CD4-positive, alpha-beta T cell treated with Interleukin-15 for 1 hour (primary cell): Measurements from ENCODE around the gene TMED10.
A peak's percentile ranks its signal among the peaks of the same experiment; 100 is the strongest.

Experiments used
- DNase-seq: peaks from one replicate; pipeline ENCODE4 v3.0.0-alpha.2; 2020

TMED10 gene

GRCh38 chr14:75126121-75126544, 50.3 kb downstream of the TMED10 start:
- DNase-seq: peak; percentile 35

- DNase-seq: no peak
Observed at GRCh38 chr14:75125617-75126016, 50.8 kb downstream of the TMED10 start.

- peak; percentile 24 for DNase-seq
Observed at GRCh38 chr14:75123991-75124390, 52.4 kb downstream of the TMED10 start.

GRCh38 chr14:75121552-75121951, 54.9 kb downstream of the TMED10 start:
- no peak for DNase-seq

- DNase-seq: no peak
Observed at GRCh38 chr14:75120541-75121291, 55.7 kb downstream of the TMED10 start.

GRCh38 chr14:75119056-75119455, 57.4 kb downstream of the TMED10 start:
- no peak for DNase-seq

GRCh38 chr14:75113932-75114539, 62.4 kb downstream of the TMED10 start:
- no peak for DNase-seq

- no peak for DNase-seq
Observed at GRCh38 chr14:75109877-75110276, 66.5 kb downstream of the TMED10 start.

GRCh38 chr14:75107186-75107585, 69.2 kb downstream of the TMED10 start:
- DNase-seq: no peak

GRCh38 chr14:75101491-75101890, 74.9 kb downstream of the TMED10 start:
- DNase-seq: no peak

- no peak for DNase-seq
Observed at GRCh38 chr14:75098682-75099081, 77.7 kb downstream of the TMED10 start.

GRCh38 chr14:75098212-75098611, 78.2 kb downstream of the TMED10 start:
- no peak for DNase-seq

GRCh38 chr14:75096959-75097358, 79.5 kb downstream of the TMED10 start:
- DNase-seq: no peak

- DNase-seq: no peak
Observed at GRCh38 chr14:75095690-75096089, 80.7 kb downstream of the TMED10 start.

GRCh38 chr14:75094896-75095295, 81.5 kb downstream of the TMED10 start:
- no peak for DNase-seq

- no peak for DNase-seq
Observed at GRCh38 chr14:75092698-75093097, 83.7 kb downstream of the TMED10 start.

GRCh38 chr14:75091251-75091650, 85.2 kb downstream of the TMED10 start:
- DNase-seq: no peak

- DNase-seq: no peak
Observed at GRCh38 chr14:75090353-75090752, 86.1 kb downstream of the TMED10 start.

- peak; percentile 19 for DNase-seq
Observed at GRCh38 chr14:75088566-75089373, 87.6 kb downstream of the TMED10 start.

- DNase-seq: no peak
Observed at GRCh38 chr14:75088153-75088552, 88.3 kb downstream of the TMED10 start.

- DNase-seq: no peak
Observed at GRCh38 chr14:75084513-75084912, 91.9 kb downstream of the TMED10 start.

- DNase-seq: no peak
Observed at GRCh38 chr14:75083271-75083670, 93.1 kb downstream of the TMED10 start.

GRCh38 chr14:75081660-75082229, 94.7 kb downstream of the TMED10 start:
- DNase-seq: no peak
